DMS114 treated with DMSO at 0.1 percent for 48 hours (cell line): ENCODE measurements around the gene CLPX.
A peak's percentile ranks its signal among the peaks of the same experiment; 100 is the strongest.
"Not testable (repeated sequence)": the region's sequence is repeated elsewhere in the genome, so short reads cannot be mapped to it uniquely, and the experiment has no call there.

Experiments used
- DNase-seq: peaks from one replicate; lab custom pipeline; 2025; ENCODE audit not compliant: unreplicated experiment; lab: John Stamatoyannopoulos, UW

The CLPX gene

GRCh38 chr15:65184868-65185717, at the start of gene CLPX:
Gene CLPX (minus strand): TSS chr15:65185342. CDS start chr15:65185153, 189 bp downstream.
- peak; percentile 85 for DNase-seq

DNA sequence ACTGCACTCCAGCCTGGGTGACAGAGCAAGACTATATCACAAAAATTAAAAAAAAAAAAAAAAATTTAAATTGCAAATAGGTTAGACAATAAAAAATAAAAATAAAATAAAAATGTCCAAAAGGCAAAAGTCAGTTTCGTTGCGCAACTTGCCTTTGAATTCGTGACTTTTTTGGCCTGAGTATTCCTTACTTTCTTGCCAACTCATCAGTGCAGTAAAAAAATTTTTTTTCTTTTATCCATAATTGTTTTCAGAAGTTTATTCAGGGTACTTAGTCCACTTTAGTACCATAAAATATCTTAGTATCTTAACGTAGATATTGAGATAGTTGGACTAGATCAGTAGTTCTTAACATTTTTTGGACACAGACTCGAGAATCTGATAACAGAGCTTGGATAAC, 48.6 kb upstream of the CLPX start:
- no peak for DNase-seq

DNA sequence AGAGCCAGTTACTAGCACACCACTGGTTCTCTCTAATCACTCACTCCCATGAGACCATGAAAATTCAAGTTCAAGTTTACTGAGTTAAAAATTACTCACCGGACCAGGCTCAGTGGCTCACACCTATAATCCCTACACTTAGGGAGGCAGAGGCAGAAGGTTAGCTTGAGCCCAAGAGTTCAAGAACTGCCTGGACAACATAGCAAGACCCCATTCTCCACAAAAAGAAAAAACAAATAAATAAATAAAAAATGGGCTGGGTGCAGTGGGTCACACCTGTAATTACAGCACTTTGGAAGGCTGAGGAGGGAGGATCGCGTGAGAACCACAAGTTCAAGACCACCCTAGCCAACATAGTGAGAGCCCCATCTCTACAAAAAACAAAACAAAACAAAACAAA, 47.4 kb upstream of the CLPX start:
- no peak for DNase-seq

GRCh38 chr15:65231306-65231705, 46.2 kb upstream of the CLPX start:
- DNase-seq = no peak

- DNase-seq = not testable (repeated sequence)
These were observed 41.8 kb upstream of the CLPX start for GRCh38 chr15:65226901-65227300.

DNA sequence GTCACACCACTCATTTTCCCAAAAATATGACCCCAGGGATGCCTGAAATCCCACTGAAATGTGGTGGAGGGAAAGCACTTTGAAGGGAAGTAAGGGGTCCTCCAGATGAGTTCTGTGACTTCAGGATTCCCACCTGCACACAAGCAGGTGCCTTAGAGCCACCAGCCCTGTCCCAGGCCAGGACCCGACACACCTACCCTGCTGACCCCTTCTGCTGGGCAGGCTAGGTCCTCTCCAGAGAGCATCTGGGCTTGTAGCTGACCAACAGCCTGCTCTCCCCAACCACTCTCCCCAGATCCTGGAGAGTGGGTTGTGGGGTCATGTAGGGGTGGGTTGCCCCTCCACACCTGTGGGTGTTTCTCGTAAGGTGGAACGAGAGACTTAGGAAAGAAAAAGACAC, 41.1 kb upstream of the CLPX start:
- DNase-seq = no peak

GRCh38 chr15:65223996-65224395, 38.9 kb upstream of the CLPX start:
- no peak for DNase-seq

DNA sequence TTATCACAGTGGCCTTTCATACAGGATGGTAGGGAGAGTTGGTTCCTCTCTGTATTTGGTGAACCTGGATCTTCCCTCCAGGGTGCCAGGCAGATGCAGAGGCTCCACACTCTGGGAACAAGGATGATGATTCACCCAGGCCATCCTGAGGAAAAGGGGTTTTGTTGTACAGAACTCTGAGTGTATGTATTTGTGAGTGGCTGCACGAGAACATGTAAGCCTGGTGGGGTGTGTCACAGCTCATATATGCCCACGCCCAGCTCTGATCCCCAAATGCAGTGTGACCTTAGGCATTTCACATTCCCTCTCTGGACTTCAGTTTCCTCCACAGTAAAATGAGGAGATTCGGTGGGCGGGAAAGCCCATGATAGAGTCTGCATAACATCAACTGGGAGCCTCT, 37.7 kb upstream of the CLPX start:
- no peak for DNase-seq

GRCh38 chr15:65221697-65222096, 36.6 kb upstream of the CLPX start:
- DNase-seq = no peak

- no peak for DNase-seq
These were observed 34.0 kb upstream of the CLPX start for GRCh38 chr15:65219137-65219536.

DNA sequence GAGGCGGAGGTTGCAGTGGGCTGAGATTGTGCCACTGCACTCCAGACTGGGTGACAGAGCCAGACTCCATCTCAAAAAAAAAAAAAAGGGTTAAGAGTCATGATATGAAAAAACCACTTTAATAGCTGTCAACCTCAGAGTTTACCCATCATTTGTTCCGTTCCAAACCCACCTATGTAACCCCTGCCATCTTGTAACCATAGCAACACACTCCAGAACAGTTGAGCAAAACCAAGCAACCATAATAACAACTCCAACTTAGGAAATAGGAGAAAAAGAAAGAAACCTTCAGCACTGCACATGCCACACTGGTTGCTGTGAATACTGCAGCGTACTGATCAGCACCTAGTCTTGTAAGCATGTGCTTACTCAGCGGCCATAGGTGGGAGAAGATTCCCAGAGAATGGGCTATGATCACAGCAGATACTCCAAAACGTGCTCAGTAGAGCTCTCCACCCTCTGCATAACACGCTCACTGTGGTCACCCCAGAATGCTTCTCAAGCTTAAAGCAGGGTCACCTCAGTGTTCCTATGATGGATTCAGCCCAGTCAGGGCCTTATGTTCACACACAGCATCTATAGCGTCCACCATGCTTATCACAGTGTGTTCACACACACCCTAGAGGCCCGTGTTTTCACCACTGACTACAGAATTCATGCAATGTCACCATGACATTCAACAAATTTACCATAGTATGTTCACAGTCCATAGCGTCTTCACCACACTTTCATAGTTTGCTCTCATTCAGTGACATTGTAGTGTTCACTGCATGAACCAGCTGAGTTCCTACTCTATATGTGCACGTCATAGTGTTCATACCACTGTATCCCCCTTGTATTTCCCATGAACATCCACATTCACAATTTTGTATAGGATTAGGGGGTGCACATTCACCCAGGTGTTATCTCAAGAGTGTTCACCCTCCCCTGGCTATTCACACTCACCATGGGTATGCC, 32.7 kb upstream of the CLPX start:
- no peak for DNase-seq

GRCh38 chr15:65215496-65215895, 30.4 kb upstream of the CLPX start:
- DNase-seq = no peak

DNA sequence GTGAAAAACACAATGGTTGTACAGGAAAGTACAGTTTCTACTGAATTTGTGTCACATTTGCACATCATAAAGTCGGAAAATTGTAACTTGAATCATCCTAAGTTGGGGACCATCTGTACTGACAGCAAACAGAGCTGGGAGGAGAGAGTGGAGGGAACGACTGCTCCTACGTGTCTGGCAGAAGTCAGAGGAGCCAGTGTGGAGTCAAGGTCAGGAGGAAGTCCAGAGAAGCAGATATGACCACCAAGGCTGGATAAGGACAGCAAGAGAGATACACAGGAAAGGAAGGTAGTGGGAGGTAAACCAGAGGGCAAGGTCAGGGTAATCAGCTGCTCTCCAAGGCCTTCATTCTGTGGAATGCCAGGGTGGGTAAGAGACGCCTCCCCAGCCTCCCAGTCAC, 28.9 kb upstream of the CLPX start:
- DNase-seq = no peak

DNA sequence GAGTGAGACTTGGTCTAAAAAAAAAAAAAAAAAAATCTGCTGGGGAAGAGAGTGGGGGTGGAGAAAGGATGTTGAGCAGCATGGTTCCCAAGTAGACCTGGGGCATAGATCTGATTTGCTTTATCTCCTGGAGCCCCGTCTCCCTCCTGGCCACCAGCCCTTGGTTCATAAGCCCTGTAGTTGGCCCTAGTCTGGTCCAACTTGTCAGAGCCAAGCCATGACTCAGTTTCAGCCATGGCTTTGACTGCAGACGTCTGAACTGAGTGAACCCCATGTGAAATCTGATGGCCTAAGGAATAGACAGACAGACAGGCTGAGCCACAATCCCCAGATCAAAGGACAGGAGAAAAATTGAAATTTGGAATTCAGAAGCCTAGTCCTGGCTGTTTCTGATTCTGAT, 28.1 kb upstream of the CLPX start:
- no peak for DNase-seq

DNA sequence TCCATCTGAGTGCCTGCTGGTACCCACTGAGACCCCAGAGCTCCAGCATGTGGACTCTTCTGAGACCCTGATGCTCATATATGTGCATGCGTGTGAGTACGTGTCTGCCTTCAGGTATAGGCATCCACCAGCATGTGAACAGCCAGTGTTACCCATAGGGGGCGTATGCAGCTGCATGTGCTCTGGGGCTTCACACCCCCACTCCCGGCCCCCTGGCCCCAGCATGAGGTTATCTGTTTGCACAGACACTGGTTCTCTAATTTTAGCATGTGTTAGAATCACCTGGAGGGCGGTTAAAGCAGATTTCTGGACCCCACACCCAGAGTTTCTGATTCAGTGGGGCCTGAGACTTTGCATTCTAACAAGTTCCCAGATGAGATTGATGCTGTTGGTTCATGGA, 27.0 kb upstream of the CLPX start:
- DNase-seq = no peak

DNA sequence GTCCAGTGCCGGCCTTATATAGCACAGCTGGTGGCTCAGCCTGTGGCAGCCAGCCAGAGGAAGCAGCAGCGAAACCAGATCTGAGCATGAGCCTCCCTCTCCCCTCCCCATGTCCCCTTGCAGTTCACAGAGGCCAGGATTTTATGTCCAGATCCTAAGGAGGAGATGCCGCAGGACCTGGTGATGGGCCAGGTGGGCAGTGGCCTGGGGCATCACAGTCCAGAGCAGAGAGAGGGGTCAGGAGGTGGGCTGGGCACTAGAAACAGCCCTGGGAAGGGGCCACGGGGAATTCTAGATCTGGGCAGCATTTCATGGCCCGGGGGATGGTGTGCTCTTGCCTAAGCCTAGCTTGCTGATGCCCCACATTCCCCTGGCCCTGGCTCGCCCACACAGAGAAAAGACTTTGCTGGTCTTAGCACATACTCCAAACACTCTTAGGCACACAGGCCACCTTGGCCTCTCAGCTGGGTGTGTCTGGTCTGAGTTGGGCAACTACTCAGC, 26.4 kb upstream of the CLPX start:
- no peak for DNase-seq

GRCh38 chr15:65210770-65211481, 25.8 kb upstream of the CLPX start, which contains the start of gene CILP:
Gene CILP (minus strand): TSS chr15:65211473. CDS start chr15:65209755, 1,718 bp downstream.
- no peak for DNase-seq

DNA sequence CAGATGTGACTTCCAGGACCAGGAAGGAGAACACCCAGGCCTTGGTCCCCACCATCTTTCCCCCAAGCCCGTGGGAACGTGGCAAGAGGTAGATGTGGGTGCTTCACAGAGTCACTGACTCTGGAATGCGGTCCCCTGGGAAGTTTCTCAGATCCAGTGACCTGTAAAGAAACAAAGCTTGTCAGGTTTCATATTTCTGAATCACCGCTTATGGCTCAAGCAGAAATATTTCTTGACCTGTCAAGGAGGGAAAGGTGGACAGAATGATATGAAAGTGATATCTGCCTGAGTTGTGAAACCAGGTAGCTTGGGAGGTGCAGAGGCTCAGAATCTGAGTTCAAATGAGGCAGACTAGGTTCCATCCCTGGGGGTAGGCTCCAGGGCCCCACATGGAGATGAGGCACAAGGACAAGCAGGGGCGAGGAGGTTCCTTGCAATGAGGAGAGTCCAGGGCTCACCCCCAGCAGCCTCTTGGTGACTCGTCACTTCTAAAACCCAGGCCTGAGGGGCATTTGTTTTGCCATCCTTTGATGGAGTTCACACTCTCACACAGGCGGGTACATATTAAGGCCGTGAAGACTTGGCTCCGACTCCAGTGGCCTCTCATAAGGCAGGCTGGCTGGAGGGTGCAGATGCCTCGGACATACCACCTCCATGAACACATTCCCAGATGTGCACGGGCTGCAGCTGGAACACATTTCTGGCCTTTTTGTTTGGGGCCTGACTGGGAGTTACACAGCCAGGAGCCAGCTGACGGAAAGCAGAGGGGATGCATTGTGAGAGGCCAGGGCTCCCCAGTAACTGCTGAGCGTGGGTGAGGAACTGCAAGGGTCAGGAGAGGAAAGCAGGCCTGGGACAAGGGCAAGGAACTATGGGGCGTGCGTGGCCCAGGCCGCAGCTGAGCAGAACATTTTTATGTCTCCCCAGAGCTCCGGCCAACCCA, 24.8 kb upstream of the CLPX start:
- DNase-seq = no peak

DNA sequence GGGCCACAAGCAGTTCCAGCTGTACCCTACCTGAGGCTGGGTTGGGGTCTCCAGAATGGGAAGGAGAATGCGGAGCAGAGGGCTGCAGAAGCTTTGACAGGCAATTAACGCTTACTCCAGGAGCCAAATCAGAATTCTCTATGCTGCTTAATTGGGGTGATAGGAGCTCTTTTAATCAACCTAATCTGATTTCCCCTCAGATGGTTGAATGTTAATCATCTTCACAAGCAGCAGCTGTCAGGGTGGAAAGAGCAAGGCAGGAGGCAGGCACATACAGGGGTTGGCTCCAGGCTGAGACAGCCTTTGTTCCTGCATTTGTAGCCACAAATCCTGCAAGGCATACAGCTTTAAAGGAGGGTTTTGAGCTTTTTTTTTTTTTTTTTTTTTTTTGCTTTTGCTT, 23.5 kb upstream of the CLPX start:
- DNase-seq = no peak

GRCh38 chr15:65207280-65207840, 22.2 kb upstream of the CLPX start:
- no peak for DNase-seq
